Stomach (tissue), 4 donors: ENCODE measurements around the gene ACSL5.

Source experiments
- CTCF ChIP-seq, 7 experiments: fragments of 450-650 bp in 4 of 7; fragments of 200-600 bp in 3 of 7; sonication (generic) in 3 of 7; IDR thresholded peaks; one replicate each; pipeline ENCODE4 v1.5.1; 2016 to 2019; ENCODE audit warnings: antibody characterized with exemption in 7 of 7, control low read depth in 2 of 7, mild to moderate bottlenecking in 1 of 7
- EP300 ChIP-seq: sonication (generic); formaldehyde crosslinking; IDR thresholded peaks from one replicate; pipeline ENCODE4 v1.6.1; 2017; ENCODE audit warnings: antibody characterized with exemption
- POLR2A ChIP-seq, 4 donors: fragments of 450-650 bp; IDR thresholded peaks; one replicate each; pipeline ENCODE4 v1.6.1; 2016; ENCODE audit warnings: antibody characterized with exemption in 4 of 4, control low read depth in 2 of 4, mild to moderate bottlenecking in 1 of 4, moderate library complexity in 1 of 4
- POLR2AphosphoS5 ChIP-seq, 3 donors: sonication (generic); formaldehyde crosslinking; IDR thresholded peaks; one replicate each; pipeline ENCODE4 v1.6.1; 2016; ENCODE audit warnings: antibody characterized with exemption in 3 of 3

- no peak for TF ChIP-seq CTCF (IDR thresholded peaks at IDR 0.05)
- TF ChIP-seq POLR2AphosphoS5 (IDR thresholded peaks at IDR 0.05), result no peak
- no peak for TF ChIP-seq POLR2A (IDR thresholded peaks at IDR 0.05)
- TF ChIP-seq EP300, result no peak
These were observed 8.8 kb downstream of the ACSL5 start for GRCh38 chr10:112382515-112383235.
